ENCODE measurements around the gene RAB3IL1.

Gene RAB3IL1

GRCh38 chr11:61957021-61957770 is 39.8 kb upstream of the RAB3IL1 start:
- H3K4me1 ChIP-seq (ENCODE audit: low read length), result no peaks in the 10 kb centered on the region
- no peak overlapping the region for H3K4me3 ChIP-seq (ENCODE audit: low read length)
- no peak overlapping the region for H3K4me2 ChIP-seq (ENCODE audit: low read length)
- no peaks in the 10 kb centered on the region for H3K27me3 ChIP-seq (ENCODE audit: low read depth, low read length)
- no peaks in the 10 kb centered on the region for H3K36me3 ChIP-seq (replicated peaks; ENCODE audit: low read depth, low read length)
- no peak overlapping the region for H2AFZ ChIP-seq (ENCODE audit: low read depth, low read length)
- no peaks in the 10 kb centered on the region for H3K79me2 ChIP-seq (ENCODE audit: low read length)
- no peak overlapping the region for H3K9ac ChIP-seq (ENCODE audit: low read length)
- TF ChIP-seq CTCF (IDR thresholded peaks at IDR 0.05; ENCODE audit: low read depth, low read length) (no peak), EZH2phosphoT487 (IDR thresholded peaks at IDR 0.05; ENCODE audit: low read depth) (no peak)
- no peak overlapping the region for H3K27ac ChIP-seq (ENCODE audit: low read length)
- no peaks in the 10 kb centered on the region for H3K9me3 ChIP-seq (ENCODE audit: insufficient read depth, low read length)
- no peaks in the 10 kb centered on the region for H4K20me1 ChIP-seq (ENCODE audit: insufficient read depth, low read length)

GRCh38 chr11:61956191-61957020 is 39.0 kb upstream of the RAB3IL1 start:
- Histone ChIP-seq H2AFZ (ENCODE audit: low read depth, low read length) (no peak overlapping the region), H3K9ac (ENCODE audit: low read length) (no peak overlapping the region), H3K27me3 (ENCODE audit: low read depth, low read length) (no peaks in the 10 kb centered on the region), H3K27ac (ENCODE audit: low read length) (no peak overlapping the region), H3K9me3 (ENCODE audit: insufficient read depth, low read length) (no peaks in the 10 kb centered on the region), H3K79me2 (ENCODE audit: low read length) (no peaks in the 10 kb centered on the region), H3K36me3 (replicated peaks; ENCODE audit: low read depth, low read length) (no peaks in the 10 kb centered on the region), H4K20me1 (ENCODE audit: insufficient read depth, low read length) (no peaks in the 10 kb centered on the region), H3K4me3 (ENCODE audit: low read length) (no peak overlapping the region), H3K4me2 (ENCODE audit: low read length) (no peak overlapping the region), H3K4me1 (ENCODE audit: low read length) (no peaks in the 10 kb centered on the region)
- TF ChIP-seq EZH2phosphoT487 (IDR thresholded peaks at IDR 0.05; ENCODE audit: low read depth) (no peak), CTCF (IDR thresholded peaks at IDR 0.05; ENCODE audit: low read depth, low read length) (no peak)

DNA sequence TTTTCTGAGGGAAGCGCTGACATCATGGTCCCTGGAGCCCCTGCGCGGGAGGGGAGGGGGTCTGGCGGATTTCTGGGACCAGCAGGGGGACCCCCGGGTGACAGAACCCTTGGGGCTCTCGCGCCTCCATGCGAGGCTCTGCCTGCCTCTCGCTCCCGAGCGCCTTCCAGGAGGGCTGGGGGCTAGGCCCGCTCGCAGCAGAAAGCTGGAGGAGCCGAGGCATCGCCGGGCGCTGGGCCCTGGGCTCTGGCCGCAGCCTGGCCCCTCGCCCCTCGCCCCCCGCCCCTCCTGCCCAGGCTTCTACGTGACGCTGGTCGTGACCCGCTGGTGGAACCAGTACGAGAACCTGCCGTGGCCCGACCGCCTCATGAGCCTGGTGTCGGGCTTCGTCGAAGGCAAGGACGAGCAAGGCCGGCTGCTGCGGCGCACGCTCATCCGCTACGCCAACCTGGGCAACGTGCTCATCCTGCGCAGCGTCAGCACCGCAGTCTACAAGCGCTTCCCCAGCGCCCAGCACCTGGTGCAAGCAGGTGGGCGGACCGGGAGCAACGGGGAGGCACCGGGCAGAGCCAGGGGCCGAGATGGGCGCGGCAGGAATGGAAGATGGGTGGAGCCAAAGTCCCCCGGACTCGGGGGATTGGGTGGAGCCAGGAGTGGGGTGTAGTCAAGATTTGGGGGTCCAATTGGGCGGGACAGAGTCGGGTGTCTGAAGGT is 38.2 kb upstream of the RAB3IL1 start:
- Histone ChIP-seq H3K4me3 (ENCODE audit: low read length) (no peak overlapping the region), H3K4me1 (ENCODE audit: low read length) (no peaks in the 10 kb centered on the region), H2AFZ (ENCODE audit: low read depth, low read length) (no peak overlapping the region), H3K9ac (ENCODE audit: low read length) (no peak overlapping the region), H3K9me3 (ENCODE audit: insufficient read depth, low read length) (no peaks in the 10 kb centered on the region), H3K79me2 (ENCODE audit: low read length) (no peaks in the 10 kb centered on the region), H3K27me3 (ENCODE audit: low read depth, low read length) (no peaks in the 10 kb centered on the region), H3K4me2 (ENCODE audit: low read length) (no peak overlapping the region), H4K20me1 (ENCODE audit: insufficient read depth, low read length) (no peaks in the 10 kb centered on the region), H3K27ac (ENCODE audit: low read length) (no peak overlapping the region), H3K36me3 (replicated peaks; ENCODE audit: low read depth, low read length) (no peaks in the 10 kb centered on the region)
- TF ChIP-seq CTCF (IDR thresholded peaks at IDR 0.05; ENCODE audit: low read depth, low read length), result no peak

Data from OCI-LY3 (cell line).